ENCODE data around the gene USP16. TPM values are rescaled to one million over a fixed set of nuclear protein-coding genes. Genes with fewer than 3 reads are reported as not detected.

USP16 gene
- polyA plus RNA-seq, 3 donors = 11.6 to 23.6 (median 16.2) TPM

DNA sequence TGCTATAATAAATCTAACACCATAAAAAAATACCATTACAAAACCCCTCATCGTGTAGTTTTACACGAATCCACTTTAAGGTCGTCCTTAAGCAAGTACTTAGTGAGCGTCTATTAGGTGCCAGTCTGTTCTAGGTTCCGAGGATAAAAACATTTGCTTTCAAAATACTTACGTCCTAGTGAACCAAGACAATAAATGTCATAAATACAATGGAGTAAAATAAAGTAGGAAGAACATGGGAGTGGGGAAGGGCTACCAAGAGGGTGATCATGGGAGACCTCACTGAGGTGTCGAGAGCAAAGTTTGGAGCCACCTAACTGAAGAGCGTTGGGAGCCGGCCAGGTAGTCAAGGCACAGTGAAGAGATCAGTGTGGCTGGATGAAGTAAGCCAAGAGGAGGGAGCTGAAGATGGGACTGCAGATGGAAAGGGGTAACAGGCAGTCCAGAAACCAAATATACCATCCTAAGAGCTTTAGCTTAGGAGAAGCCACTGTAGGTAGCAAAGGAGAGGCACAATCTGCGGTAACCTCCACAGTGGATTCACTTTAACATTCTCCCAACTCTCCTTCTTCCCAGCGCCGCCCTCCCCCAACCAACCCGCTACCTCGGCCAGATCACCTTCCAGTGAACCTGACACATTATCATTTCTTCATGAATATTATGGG, 32.5 kb upstream of the USP16 start:
- Histone ChIP-seq H3K9me3 (replicated peaks in 1 of 2; ENCODE audit: control insufficient read depth in 1 of 2, insufficient read depth in 1 of 2, low read length in 2 of 2) (no peaks in the 10 kb centered on the region), H2AFZ (ENCODE audit: insufficient read depth, low read depth, low read length, poor library complexity, severe bottlenecking) (peak overlapping the region; percentile 81), H4K20me1 (ENCODE audit: insufficient read depth, low read length) (peaks cover 33% of the 10 kb centered on the region), H3K36me3 (replicated peaks in 1 of 2; ENCODE audit: control insufficient read depth in 1 of 2, insufficient read depth in 2 of 2, low read length in 2 of 2) (no peaks in the 10 kb centered on the region), H3K4me1 (ENCODE audit: control insufficient read depth in 1 of 2, insufficient read depth in 2 of 2, low read length in 2 of 2) (peaks cover 13 to 21% of the 10 kb centered on the region in 2 donors), H3K27me3 (ENCODE audit: control insufficient read depth in 2 of 2, insufficient read depth in 2 of 2, low read length in 2 of 2) (no peaks in the 10 kb centered on the region), H3K4me3 (replicated peaks in 1 of 3; ENCODE audit: low read depth in 2 of 3, low read length in 3 of 3) (peak overlapping the region; percentile 87 to 97 (median 93)), H3K4me2 (replicated peaks; ENCODE audit: extremely low read depth, low read length, poor library complexity, severe bottlenecking) (peak overlapping the region; percentile 80), H3K27ac (ENCODE audit: low read depth in 1 of 2, low read length in 2 of 2) (peak overlapping the region; percentile 84 to 86), H3K79me2 (ENCODE audit: insufficient read depth, low read length) (peaks cover 56% of the 10 kb centered on the region), H3K9ac (ENCODE audit: insufficient read depth, low read length, poor library complexity, severe bottlenecking) (peak overlapping the region; percentile 82)
- TF ChIP-seq CTCF (IDR thresholded peaks at IDR 0.05) = no peak
- 10% methylated on average over 2 of the region's 14 CpGs for WGBS (ENCODE audit: insufficient coverage)
- Mint-ChIP-seq H3K4me1 (peaks cover 22% of the 10 kb centered on the region), H3K36me3 (peaks cover 9 to 15% of the 10 kb centered on the region in 2 donors), H3K9me3 (peaks cover 0 to 3% (median 0%) of the 10 kb centered on the region in 7 donors), H3K27ac (peak overlapping the region; percentile 92 to 98 (median 97)), H3K27me3 (ENCODE audit: low read depth in 3 of 3) (no peaks in the 10 kb centered on the region), H3K4me3 (peak overlapping the region; percentile 94 to 99)
- intact Hi-C loops (cut with micrococcal nuclease) = loop anchor here (2.0 to 5.0 kb wide), 3 partner anchors 33 to 105 kb away; partner anchors contain the start of gene USP16 (in 1 of the 2)
- no peak for DNase-seq

DNA sequence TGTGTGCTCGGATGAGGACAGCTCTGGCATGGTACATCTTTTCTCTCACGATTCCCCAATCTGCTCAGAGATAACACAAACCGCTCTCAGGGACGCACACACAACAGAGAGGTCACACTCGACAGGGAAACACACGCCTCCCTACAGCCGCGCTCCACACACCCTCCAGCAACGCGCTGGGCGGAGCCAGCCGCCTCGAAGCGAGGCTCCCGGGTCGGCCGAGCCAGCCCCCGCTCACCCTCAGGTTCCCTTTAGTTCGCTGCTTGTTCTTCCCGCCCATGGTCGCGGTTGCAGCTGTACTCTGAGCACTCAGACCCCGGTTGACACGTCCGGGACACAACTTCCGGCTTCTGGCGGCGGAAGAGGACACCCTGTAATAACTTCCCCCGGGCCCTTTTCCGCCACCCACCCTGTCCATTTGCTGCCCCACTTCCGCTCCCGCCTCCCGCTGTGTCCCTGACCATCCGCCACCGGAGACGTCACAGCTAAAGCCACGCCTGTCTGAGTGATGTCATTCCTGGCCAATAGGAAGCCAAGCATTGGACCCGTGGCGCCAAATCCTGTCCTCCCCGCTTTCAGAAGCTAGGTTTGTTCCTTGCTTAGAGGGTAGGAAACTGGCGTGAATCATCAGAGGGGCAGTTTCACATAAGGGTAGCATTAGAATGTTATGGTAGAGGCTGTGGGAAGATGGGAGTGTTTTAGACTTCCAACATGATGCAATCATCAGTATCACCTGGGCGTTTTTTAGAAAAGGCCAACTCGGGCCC, 31.8 kb upstream of the USP16 start, which contains the start of gene LTN1:
LTN1 (minus strand) TSS at position 352 of the 767 bp plus-strand sequence; CDS start at position 280, 72 bp downstream.
- H3K79me2 ChIP-seq (ENCODE audit: insufficient read depth, low read length) = peaks cover 49% of the 10 kb centered on the region
- H3K4me3 ChIP-seq (replicated peaks in 1 of 3; ENCODE audit: low read depth in 2 of 3, low read length in 3 of 3) = peak within 1 kb of the TSS; percentile 87 to 97 (median 93)
- H3K36me3 ChIP-seq (replicated peaks in 1 of 2; ENCODE audit: control insufficient read depth in 1 of 2, insufficient read depth in 2 of 2, low read length in 2 of 2) = no peaks in the 10 kb centered on the region
- peak within 1 kb of the TSS; percentile 80 for H3K4me2 ChIP-seq (replicated peaks; ENCODE audit: extremely low read depth, low read length, poor library complexity, severe bottlenecking)
- Mint-ChIP-seq H3K36me3 (peaks cover 9 to 15% of the 10 kb centered on the region in 2 donors), H3K27ac (peak within 1 kb of the TSS; percentile 92 to 98 (median 97)), H3K4me1 (peaks cover 22% of the 10 kb centered on the region), H3K4me3 (peak within 1 kb of the TSS; percentile 94 to 99), H3K9me3 (peaks cover 0 to 3% (median 0%) of the 10 kb centered on the region in 7 donors), H3K27me3 (ENCODE audit: low read depth in 3 of 3) (no peaks in the 10 kb centered on the region)
- H3K27me3 ChIP-seq (ENCODE audit: control insufficient read depth in 2 of 2, insufficient read depth in 2 of 2, low read length in 2 of 2) = no peaks in the 10 kb centered on the region
- intact Hi-C loops (cut with micrococcal nuclease) = loop anchor here (2.0 to 5.0 kb wide), 3 partner anchors 32 to 105 kb away; partner anchors contain the start of gene USP16 (in 1 of the 2)
- H3K9me3 ChIP-seq (replicated peaks in 1 of 2; ENCODE audit: control insufficient read depth in 1 of 2, insufficient read depth in 1 of 2, low read length in 2 of 2) = no peaks in the 10 kb centered on the region
- no peak for TF ChIP-seq CTCF (IDR thresholded peaks at IDR 0.05)
- peak within 1 kb of the TSS; percentile 82 for H3K9ac ChIP-seq (ENCODE audit: insufficient read depth, low read length, poor library complexity, severe bottlenecking)
- H4K20me1 ChIP-seq (ENCODE audit: insufficient read depth, low read length) = peaks cover 25% of the 10 kb centered on the region
- peak within 1 kb of the TSS; percentile 81 for H2AFZ ChIP-seq (ENCODE audit: insufficient read depth, low read depth, low read length, poor library complexity, severe bottlenecking)
- peak; percentile 99 to 100 (median 100) for DNase-seq
- H3K4me1 ChIP-seq (ENCODE audit: control insufficient read depth in 1 of 2, insufficient read depth in 2 of 2, low read length in 2 of 2) = peaks cover 13 to 21% of the 10 kb centered on the region in 2 donors
- H3K27ac ChIP-seq (ENCODE audit: low read depth in 1 of 2, low read length in 2 of 2) = peak within 1 kb of the TSS; percentile 84 to 86
- WGBS (ENCODE audit: insufficient coverage) = 0% methylated on average over 40 of the region's 43 CpGs

Data from CD14-positive monocyte (primary cell).